PFSK-1 (cell line): ENCODE measurements around the gene ZFP57.

Experiments
- SIN3A ChIP-seq: IDR thresholded peaks from 2 replicates; pipeline ENCODE4 v1.6.1; 2012; ENCODE audit warnings: mild to moderate bottlenecking, low read length, moderate library complexity, borderline replicate concordance; ENCODE audit not compliant: insufficient read depth
- TAF1 ChIP-seq: IDR thresholded peaks from 2 replicates; pipeline ENCODE4 v1.6.1; 2012; ENCODE audit warnings: low read length, control low read depth, borderline replicate concordance; ENCODE audit not compliant: insufficient read depth

DNA sequence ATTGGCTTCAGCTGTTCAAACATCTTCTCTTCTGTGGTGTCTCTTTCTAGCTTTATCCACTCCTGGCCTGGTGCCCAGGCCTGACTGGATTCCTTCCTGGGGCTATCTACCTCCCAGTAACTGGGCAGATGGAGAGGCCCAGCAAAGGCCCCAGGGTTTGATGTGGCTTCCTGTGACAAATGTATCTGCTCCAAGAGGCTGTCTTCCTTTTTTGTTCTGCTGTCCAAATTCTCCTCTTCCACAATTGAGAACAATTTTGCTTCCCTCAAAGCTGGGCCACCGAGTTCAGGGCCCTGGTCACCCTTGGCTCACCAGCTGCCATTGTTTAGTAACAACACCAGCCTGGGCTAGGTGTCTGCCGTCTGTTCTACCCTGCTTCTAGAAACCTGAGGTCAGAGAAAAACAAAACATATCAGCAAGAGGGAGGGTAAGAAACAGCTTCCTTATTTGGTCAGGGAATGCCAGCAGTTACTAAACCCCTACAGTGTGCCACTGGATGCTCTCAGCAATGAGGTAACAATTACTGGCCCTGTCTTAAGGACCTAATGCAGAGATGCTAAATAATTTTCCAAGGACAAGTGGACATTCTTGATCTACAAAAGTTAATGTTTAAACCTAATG, 3.9 kb downstream of the ZFP57 start:
- TF ChIP-seq SIN3A (peak; percentile 53; the same call in 1 of the 2 replicates), TAF1 (no peak)
